ENCODE measurements around the gene PPP2R3A.

DNA sequence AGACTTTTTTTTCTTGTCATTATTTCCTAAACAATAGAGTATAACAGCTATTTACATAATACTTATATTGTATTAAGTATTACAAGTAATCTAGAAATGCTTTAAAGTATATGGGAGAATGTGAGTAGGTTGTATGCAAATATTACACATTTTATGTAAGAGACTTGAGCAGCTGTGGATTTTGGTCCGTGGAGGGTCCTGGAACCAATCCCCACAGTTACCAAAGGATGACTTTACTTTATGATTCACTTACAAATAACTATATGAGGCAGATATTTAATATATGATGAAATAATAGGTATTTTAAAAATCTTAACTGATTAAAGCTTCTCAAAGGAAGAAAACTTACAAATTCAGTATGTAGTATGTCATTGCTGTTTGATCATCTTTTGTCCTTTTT is 56.3 kb downstream of the PPP2R3A start:
- no peak for TF ChIP-seq MTA3 (CRISPR knock-in tag; IDR thresholded peaks at IDR 0.05)
- no peak for TF ChIP-seq MAX (IDR thresholded peaks at IDR 0.05)
- no peak for TF ChIP-seq HDAC2 (CRISPR knock-in tag; IDR thresholded peaks at IDR 0.05)
- no peak for TF ChIP-seq KDM5A (IDR thresholded peaks at IDR 0.05; ENCODE audit: borderline replicate concordance, low read length)
- no peak for TF ChIP-seq ZFP91 (CRISPR knock-in tag; IDR thresholded peaks at IDR 0.05; ENCODE audit: borderline replicate concordance)
- no peak for TF ChIP-seq ZFP36L1 (CRISPR knock-in tag; IDR thresholded peaks at IDR 0.05)
- no peak for TF ChIP-seq ZNF430 (CRISPR knock-in tag; IDR thresholded peaks at IDR 0.05)
- TF ChIP-seq, protein P1, sequence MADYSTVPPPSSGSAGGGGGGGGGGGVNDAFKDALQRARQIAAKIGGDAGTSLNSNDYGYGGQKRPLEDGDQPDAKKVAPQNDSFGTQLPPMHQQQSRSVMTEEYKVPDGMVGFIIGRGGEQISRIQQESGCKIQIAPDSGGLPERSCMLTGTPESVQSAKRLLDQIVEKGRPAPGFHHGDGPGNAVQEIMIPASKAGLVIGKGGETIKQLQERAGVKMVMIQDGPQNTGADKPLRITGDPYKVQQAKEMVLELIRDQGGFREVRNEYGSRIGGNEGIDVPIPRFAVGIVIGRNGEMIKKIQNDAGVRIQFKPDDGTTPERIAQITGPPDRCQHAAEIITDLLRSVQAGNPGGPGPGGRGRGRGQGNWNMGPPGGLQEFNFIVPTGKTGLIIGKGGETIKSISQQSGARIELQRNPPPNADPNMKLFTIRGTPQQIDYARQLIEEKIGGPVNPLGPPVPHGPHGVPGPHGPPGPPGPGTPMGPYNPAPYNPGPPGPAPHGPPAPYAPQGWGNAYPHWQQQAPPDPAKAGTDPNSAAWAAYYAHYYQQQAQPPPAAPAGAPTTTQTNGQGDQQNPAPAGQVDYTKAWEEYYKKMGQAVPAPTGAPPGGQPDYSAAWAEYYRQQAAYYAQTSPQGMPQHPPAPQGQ (CRISPR knock-in tag; IDR thresholded peaks at IDR 0.05; ENCODE audit: borderline replicate concordance), result no peak

Measured in HepG2 (cell line).